NCI-H1092 (cell line): ENCODE results near the gene TRIM10.
"Not testable (repeated sequence)": the region's sequence is repeated elsewhere in the genome, so short reads cannot be mapped to it uniquely, and the experiment has no call there.

ENCODE experiments used
- DNase-seq: peaks from one replicate; lab custom pipeline; 2025; lab: John Stamatoyannopoulos, UW

Gene TRIM10

DNA sequence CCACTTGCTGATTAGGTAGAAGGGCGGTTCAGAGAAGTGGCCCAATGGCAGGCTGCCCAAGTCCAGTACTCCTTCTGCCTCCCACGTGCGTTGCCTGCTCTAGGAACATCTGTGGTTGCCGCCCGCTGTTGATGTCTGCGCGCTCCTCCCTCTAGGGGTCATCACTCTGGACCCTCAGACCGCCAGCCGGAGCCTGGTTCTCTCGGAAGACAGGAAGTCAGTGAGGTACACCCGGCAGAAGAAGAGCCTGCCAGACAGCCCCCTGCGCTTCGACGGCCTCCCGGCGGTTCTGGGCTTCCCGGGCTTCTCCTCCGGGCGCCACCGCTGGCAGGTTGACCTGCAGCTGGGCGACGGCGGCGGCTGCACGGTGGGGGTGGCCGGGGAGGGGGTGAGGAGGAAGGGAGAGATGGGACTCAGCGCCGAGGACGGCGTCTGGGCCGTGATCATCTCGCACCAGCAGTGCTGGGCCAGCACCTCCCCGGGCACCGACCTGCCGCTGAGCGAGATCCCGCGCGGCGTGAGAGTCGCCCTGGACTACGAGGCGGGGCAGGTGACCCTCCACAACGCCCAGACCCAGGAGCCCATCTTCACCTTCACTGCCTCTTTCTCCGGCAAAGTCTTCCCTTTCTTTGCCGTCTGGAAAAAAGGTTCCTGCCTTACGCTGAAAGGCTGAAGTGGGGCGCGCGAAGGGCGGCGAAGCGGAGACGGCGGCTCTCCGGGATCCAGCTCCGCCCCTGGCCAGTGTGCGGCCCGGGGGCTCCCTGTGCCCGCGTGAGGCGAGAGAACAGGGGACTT lies 10.9 kb upstream of the TRIM10 start:
- DNase-seq, result no peak

DNA sequence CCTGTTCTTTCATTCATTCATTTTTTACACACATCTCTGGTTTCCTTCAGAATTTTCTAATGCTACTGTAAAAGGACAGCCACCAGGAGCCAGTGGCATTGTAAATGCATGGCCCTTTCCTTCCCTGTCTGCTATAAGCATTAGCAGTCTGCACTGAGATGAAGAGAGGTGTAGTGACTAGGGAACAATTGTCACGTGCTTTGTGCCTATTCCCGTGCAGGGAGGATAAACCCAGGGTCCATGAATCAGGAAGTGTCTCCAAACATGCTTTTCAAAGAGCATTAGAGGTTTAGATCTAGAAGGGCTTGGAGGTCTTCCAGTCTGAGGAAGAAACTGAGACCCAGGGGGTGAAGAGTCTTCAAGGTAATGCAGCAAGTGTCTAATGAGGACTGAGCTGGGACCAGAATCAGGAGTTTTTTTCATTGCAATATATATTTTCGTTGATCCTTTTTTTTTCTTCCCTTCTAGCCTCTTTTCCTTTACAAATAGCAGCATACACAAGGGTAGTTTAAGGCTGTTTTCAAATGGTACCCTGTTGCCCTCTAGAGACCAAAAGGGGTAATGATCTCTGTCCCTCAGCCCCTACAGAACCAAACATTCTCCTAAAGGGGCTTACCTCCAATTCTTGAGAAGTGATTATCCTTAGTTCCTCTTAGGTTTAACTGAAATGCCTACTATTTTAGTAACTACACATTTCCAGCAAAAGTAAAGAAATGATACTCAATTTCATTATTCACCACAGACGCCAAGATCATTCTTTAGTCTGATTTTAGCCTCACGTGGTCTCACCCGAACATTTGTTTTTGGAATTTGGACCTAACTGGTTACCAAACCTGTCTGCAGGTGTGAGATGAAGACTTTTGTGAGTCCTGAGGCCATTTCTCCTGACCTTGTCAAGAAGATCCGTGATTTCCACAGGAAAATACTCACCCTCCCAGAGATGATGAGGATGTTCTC lies 8.9 kb upstream of the TRIM10 start:
- DNase-seq, result no peak

DNA sequence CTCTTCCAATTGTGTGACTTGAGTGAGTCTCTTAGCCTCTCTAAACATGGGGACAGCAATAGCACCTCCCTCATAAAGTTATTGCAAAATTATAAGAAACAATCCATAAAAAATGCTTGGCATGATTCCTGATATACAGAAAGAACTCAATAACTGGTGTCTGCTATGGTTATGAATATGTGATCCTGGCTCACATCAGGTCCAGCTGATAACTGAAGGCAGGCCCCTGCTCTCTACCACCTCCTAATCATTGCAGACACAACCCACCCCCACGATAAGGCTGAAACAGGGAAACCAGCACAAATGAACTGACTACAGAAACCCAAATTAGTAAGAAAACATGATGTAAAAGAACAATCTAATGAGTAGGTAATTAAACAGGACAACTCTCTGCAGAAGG lies 7.7 kb upstream of the TRIM10 start:
- no peak for DNase-seq

DNA sequence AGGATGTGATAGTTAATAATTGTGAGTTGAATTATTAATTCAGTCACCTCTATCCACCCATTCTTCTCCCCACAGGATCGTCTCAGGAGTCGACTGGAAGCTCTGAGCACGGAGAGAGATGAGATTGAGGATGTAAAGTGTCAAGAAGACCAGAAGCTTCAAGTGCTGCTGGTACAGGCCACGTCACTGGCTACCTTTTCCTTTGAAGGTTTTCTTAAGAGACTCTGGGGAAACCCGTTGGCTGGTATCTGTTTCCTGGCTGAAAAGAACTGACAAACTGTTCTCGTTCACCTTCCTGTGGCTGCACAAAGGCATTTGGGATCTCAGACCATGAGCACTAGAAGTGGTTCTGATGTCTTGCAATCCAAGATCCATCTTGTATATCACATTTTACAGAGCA lies 6.1 kb upstream of the TRIM10 start:
- DNase-seq, result no peak

DNA sequence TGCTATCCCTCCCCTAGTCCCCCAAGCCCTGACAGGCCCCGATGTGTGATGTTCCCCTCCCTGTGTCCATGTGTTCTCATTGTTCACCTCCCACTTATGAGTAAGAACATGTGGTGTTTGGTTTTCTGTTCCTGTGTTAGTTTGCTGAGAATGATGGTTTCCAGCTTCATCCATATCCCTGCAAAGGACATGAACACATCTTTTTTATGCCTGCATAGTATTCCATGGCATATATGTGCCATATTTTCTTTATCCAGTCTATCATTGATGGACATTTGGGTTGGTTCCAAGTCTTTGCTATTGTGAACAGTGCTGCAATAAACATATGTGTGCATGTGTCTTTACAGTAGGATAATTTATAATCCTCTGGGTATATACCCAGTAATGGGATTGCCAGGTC lies 4.2 kb upstream of the TRIM10 start:
- DNase-seq, result not testable (repeated sequence)

DNA sequence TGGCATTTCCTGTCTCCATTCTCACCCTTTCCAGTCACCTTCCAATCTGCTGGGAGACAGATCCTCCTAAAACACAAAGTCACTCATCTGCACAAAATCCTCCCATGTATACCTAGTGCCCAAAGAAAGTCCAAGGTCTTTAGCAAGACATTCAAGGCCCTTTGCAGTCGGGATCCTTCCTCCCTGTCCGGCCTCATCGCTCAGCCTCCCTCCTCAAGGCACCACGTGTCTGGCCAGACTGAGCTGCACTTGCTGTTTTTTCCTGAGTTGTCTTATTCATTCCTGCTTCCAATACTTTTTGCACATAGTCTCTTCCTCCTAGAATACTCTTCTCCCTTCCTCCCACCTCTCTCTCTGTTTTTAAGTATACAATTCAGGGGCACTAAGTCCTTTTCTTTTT lies 3.7 kb upstream of the TRIM10 start:
- DNase-seq, result no peak

DNA sequence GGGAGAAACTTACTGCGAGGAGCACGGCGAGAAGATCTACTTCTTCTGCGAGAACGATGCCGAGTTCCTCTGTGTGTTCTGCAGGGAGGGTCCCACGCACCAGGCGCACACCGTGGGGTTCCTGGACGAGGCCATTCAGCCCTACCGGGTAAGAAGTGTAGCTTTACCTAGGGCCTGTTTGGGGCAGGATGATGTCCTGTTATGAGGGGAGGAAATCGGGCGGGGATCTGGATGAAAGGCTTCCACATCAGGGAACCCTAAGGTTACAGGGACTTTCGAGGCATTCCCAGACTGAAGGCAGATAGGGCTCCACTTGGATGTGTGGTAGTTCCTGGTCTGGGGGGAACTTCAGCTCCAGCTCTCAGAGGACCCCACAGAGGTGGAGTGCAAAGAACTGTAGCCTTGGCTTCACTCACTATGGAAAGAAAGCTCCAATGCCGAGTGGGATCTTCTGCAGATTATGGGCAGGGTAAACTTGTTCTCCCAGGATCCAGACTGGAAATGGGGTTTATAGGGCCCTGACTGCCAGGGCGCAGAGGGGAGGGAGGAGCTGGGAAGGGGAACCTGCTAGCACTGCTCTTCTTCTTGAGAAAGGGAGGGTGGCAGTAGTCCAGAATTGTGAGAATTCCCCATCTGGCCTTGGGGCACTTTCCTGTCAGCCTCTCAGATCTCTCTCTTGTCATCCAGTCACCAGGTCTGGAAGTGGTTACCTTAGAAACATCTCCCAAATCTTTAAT lies 3.1 kb upstream of the TRIM10 start:
- no peak for DNase-seq

DNA sequence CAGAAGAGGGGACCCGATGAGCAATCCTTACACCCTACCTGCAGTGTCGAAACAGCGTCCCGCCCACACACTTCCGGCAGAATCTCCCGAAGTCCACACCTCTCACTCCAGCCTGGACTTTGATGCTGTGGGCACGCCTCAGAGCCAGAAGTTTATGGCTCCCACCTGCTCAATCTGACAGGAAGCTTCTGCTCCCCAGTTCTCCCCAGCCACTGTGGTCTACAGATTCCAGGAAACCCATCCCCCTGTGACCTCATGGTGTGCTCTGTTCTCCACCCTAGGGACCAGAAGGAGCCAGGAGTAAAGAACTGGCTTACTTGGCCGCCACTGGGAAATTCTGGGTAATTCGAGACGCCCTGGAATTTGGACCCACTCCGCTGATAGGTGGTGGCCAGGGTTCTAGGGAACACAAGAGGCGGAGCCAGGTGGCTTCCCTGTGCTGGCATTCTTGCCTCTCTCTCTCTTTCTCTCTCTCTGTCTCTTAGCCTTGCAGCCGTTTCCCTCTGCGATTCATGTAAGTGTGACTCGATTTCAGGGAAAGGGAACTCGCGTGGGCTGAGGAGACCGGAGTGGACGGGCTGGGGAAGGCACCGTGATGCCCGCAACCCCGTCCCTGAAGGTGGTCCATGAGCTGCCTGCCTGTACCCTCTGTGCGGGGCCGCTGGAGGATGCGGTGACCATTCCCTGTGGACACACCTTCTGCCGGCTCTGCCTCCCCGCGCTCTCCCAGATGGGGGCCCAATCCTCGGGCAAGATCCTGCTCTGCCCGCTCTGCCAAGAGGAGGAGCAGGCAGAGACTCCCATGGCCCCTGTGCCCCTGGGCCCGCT lies 2.3 kb upstream of the TRIM10 start, which contains the start of gene TRIM15:
TSS of gene TRIM15 (plus strand) at position 457 of the 828 bp plus-strand sequence. CDS start at position 596, 139 bp downstream.
- no peak for DNase-seq

DNA sequence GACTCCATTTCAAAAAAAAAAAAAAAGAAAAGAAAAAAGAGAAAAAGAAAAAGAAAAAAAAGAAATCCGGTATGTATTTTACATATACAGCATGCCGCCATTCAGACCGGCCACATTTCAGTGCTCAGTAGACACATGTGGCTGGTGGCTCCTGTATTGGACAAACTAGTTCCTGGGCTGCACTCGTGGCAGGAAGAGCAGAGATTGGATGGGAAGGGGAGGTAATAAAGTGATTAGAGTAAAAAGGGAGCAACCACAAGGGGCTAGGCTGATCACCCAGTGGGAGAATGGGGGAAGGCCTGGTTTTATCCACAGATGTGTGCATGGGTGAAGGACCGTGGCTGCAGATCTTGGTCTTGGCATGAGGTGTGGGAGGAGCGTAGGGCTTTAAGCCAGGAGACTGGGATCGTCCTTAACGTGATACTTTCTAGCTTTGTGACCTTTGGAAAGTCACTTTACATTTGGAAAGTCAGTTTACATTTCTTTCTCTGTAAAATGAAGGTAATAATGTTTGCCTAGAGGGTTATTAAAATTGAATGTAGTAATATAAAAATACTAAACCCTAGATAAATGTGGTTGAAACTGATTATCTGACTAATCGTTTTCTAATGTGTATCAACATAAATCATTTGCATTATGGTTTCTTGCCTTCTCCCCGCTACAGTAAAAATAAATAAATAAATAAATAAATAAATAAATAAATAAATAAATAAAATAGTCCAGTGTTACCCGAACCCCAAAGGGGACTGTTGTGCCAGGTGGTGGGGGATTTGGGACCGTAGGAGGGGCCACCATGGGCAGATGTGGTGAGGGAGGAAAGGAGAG lies 1.5 kb upstream of the TRIM10 start:
- DNase-seq, result no peak

DNA sequence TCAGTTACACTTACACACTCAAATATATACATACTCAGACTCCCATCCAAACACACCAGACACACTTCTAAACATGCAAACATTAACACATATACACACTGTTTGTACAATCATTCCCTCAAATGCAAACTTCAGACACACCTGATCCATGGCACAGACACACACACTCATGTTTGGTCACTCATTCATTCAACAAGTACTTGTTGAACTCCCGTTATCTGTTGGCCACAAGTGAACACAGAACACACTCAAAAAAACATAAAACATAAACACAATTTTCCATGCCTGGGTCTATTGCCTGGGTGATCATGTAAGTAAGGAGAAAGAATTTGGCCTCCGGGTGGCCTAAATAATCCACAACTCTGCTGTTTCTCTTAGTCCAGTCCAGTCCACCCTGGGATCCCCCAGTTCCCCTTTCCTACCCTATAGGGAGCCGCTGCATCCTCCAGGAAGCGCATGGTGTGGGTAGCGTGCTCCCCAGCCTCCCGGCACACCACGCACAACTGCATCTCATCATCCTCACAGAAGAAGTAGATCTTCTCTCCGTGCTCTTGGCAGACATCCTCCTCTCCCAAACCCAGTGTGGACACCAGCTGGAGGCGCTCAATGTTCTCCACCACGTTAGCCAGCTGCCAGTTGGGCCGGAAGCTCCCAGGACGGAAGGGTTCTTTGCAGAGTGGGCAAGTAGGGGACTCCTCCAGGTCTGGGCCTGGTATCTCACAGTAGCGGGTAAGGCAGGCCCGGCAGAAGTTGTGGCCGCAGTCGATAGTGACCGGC lies 815 bp downstream of the TRIM10 start:
- DNase-seq, result no peak

DNA sequence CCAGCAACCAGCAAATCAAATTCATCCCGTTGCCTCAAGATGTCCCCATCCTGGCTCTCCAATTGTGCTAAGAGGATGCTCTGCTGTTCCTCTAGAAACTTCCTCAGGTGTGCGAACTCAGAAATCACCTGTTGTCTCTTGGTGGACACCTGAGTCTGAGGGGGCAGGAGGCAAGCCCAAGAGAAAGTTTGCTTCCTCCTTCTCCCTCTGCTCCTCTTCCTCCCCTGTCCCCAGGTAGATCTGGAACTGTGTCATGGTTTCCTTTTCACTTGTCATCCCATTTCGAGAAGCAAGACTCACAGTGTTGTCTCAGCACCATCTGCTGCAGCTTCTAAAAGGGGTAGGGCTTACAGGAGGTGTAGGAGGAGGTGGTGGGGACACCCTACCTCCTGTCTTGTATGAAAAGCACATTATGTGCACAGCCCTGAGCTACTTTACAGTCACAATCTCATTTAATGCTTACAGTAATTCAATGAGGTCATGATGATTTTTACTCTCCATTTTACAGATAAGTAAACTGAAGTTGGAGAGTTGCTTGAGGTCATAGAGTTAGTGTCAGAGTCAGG lies 2.5 kb downstream of the TRIM10 start:
- DNase-seq, result no peak

DNA sequence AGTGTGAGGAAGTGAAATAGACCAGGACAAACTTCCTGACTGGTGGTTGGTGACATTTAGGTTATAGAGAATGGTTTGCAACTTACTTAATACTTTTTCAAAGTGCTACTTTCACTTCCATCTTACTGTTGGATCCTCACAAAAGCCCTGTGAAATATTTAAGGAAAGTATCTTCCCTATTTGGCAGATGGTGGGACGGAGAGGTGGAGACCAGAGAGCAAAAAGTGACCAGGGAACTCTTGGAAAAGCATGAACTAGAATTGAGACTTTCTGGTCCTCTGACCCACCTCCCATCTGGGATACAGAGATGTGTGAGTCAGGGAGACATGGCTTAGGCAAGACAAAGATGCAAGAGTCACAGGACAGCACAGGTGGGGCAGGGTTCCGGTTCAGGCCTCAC lies 3.0 kb downstream of the TRIM10 start:
- no peak for DNase-seq

DNA sequence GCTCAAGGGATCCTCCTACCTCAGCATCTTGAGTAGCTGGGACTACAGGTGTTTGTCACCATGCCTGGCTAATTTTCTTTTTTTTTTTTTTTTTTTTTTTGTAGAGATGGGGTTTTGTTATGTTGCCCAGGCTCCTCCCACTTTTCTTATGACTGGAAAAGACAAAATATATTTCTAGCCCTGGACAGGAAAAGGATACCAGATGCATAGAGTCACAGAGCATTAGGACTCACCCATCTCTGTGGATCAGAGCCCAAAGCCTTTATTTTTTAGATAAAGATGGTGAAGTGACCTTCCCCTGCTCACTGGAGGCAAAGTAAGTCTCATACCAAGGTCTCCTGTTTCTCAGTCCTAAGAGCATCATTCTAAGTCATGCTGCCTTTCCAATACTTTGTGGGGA lies 3.4 kb downstream of the TRIM10 start:
- no peak for DNase-seq

DNA sequence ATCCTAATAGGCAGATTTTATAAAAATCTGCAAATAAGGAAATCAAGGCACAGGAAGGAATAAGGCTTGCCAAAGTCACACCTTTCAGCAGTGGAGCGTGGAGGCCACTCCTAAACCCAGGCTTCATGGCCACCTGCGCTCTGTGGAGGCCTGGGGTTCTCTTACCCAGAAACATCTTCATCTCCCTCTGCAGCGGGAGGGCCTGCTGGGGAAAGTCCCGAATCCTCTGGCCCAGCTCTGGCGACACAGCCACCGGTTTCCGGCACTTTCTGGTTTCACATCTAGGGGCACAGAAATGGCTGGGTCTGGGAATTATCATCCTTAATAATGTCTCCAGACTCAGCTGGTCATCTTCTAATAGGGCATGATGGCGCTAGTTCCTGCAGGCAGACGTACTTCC lies 4.2 kb downstream of the TRIM10 start:
- no peak for DNase-seq

DNA sequence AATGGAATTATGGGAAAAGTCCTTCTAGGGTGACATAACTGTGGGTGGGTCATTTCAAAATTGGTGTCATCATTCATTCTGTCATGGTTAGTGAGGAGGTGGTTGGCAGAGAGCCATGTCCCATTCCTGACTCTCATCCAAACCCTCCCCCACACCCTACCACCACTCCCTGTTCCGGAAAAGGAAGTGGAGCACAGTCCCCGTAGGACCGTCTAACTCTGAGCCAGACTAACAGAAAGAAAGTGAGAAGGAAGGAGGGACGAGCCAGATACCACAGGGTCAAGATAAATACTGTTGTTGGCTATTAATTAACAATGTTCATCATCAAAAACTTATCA lies 4.8 kb downstream of the TRIM10 start:
- DNase-seq, result no peak

DNA sequence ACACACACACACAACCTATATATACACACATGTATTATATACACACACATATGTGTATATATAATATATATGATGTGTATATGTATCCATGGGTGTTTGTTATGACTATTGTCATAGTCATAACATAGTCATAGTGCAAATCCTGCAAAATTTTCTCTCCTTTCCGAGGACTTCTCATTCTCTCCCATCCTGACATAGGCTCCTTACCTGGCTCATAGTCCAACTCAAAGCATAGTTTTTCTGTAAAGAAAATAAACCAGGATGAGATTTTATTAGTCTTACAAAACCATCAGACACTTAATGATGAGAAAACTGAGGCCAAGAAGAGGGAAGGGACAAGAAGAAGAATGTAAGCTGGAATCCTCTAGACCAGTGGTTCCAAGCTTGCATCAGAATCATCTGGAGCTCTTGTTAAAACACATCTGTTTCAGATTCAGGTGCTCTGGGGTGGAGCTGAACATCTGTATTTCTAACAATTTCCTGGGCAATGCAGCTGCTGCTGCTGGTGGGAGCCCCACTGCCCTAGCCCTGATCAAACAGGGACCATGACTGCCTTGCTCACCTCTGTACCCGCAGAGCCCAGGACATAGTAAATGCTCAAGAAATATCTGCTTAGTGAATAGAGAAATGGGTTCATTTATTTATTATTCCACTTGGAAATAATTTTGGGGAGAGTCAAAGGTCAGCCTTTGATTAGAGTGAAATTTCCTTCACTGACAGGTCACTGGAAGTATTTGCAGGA lies 5.3 kb downstream of the TRIM10 start:
- DNase-seq, result no peak

DNA sequence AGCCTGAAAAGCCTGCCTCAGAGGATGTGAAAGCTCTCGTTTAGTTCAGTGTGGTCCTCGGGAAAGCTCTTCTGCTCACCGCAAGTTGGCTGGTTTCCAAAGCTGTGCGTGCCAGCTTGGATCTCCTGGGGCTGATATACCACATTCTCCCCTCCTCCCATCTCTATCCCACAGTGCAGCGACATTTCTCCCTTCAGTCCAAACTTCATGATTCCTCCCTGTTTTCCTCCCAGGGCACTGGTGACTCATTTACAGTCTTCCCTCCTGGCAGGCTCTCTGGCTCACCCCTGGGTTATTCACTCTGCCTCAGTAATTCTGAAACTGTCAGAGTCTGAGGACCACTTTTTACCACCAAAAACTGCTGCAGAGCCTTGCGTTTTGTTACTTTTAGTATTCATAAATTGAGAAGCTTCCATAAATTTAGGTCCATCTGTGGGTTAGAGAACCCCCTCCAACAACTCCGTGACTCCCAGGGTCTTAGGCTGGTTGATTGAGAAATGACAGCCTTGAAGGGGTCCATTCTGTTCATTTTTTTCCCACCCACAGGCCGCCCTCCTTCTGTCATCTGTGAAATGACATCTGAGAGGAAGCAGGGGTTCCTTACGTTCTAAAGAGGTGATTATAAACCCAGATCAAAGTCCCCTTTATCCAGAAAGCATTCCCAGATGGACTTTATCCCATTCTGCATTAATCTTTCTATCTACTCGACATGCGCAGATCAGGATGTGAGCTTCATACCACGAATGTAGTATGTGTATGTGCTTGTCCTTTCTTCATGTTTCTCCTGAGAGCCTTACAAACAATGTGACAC lies 6.1 kb downstream of the TRIM10 start:
- DNase-seq, result no peak

DNA sequence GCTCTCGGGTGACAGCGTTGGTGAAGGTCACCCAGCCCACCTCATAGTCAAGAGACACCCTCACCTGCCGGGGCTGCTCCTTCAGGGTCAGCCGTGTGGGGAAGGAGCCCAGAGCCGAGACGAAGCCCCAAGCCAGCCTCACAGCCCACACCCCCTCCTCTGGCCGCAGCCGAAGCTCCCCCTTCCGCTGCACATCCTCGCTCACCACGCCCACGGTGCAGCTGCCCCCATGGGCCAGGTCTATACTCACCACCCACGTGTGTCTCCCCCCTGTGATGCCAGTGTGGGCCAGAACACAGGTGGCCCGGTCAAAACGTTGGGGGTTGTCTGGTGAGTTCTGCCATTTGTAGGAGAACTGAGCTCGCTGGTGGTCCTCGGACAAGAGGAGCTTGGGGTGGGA lies 7.0 kb downstream of the TRIM10 start:
- no peak for DNase-seq
